Fibroblast of lung (primary cell): ENCODE measurements around the gene SERPINB5. TPM values are rescaled to one million over a fixed set of nuclear protein-coding genes. Genes with fewer than 3 reads are reported as not detected.
A peak's percentile ranks its signal among the peaks of the same experiment; 100 is the strongest.

Experiments
- DNase-seq, 2 donors: peaks; one replicate each; pipeline versions ENCODE4 v3.0.0 to v3.0.0-alpha.2; 2010; ENCODE audit warnings: low read depth in 2 of 2
- H2AFZ ChIP-seq: 2 replicates; pipeline ENCODE4 v1.5.1; 2012; ENCODE audit warnings: low read length, control low read depth, inconsistent platforms
- H3K27ac ChIP-seq: 2 replicates; pipeline ENCODE4 v1.5.1; 2011; ENCODE audit warnings: low read length, control low read depth; ENCODE audit not compliant: insufficient read depth
- H3K27me3 ChIP-seq: 2 replicates; pipeline ENCODE4 v1.5.1; 2011; ENCODE audit warnings: mild to moderate bottlenecking, low read length; ENCODE audit not compliant: control insufficient read depth, insufficient read depth
- H3K36me3 ChIP-seq: 2 replicates; pipeline ENCODE4 v1.5.1; 2011; ENCODE audit warnings: low read length; ENCODE audit not compliant: control insufficient read depth, insufficient read depth
- H3K4me1 ChIP-seq: 2 replicates; pipeline ENCODE4 v1.5.1; 2011; ENCODE audit warnings: low read length; ENCODE audit not compliant: control insufficient read depth, insufficient read depth; ENCODE audit errors: extremely low read depth
- H3K4me2 ChIP-seq: 2 replicates; pipeline ENCODE4 v1.5.1; 2011; ENCODE audit warnings: low read length, control low read depth; ENCODE audit not compliant: insufficient read depth; ENCODE audit errors: extremely low read depth
- H3K4me3 ChIP-seq, 4 experiments: fragments of 200-600 bp in 1 of 4; sonication (generic) in 1 of 4; replicated peaks in 1 of 4; 2 replicates each; pipeline ENCODE4 v1.5.1; 2011 to 2016; ENCODE audit warnings: low read length in 4 of 4, low read depth in 3 of 4, mild to moderate bottlenecking in 3 of 4, control low read depth in 2 of 4, inconsistent platforms in 1 of 4, mixed read lengths in 1 of 4; ENCODE audit not compliant: insufficient read depth in 1 of 4; ENCODE audit errors: control extremely low read depth in 1 of 4
- H3K79me2 ChIP-seq: 2 replicates; pipeline ENCODE4 v1.5.1; 2012; ENCODE audit warnings: mild to moderate bottlenecking, low read length, inconsistent platforms; ENCODE audit not compliant: control insufficient read depth, insufficient read depth
- H3K9ac ChIP-seq: 2 replicates; pipeline ENCODE4 v1.5.1; 2011; ENCODE audit warnings: mild to moderate bottlenecking, low read length, control low read depth; ENCODE audit not compliant: insufficient read depth
- H3K9me3 ChIP-seq: 2 replicates; pipeline ENCODE4 v1.5.1; 2012; ENCODE audit warnings: low read depth, low read length; ENCODE audit not compliant: control insufficient read depth, insufficient read depth
- H4K20me1 ChIP-seq: 2 replicates; pipeline ENCODE4 v1.5.1; 2011; ENCODE audit warnings: low read length; ENCODE audit not compliant: control insufficient read depth, insufficient read depth; ENCODE audit errors: extremely low read depth
- CTCF ChIP-seq, 2 donors: IDR thresholded peaks in 1 of 2; conservative IDR thresholded peaks in 1 of 2; 1 replicate in 1 of 2; 2 replicates in 1 of 2; pipeline ENCODE4 v1.5.1; 2011 to 2012; ENCODE audit warnings: low read length in 2 of 2, control low read depth in 1 of 2, inconsistent platforms in 1 of 2, low read depth in 1 of 2, mild to moderate bottlenecking in 1 of 2
- EZH2 ChIP-seq: IDR thresholded peaks from 2 replicates; pipeline ENCODE4 v1.5.1; 2012; ENCODE audit warnings: low read length, control low read depth, mild to moderate bottlenecking; ENCODE audit errors: missing control alignments
- polyA plus RNA-seq, 2 donors: library from polyadenylated mRNA; depleted of rRNA in 1 of 2; stranded (reverse) in 1 of 2; unstranded in 1 of 2; fragments of >200 nt; gene quantifications; 2 replicates each; pipeline ENCODE4 v1.2.1, GENCODE V29; 2011 to 2012; ENCODE audit warnings: missing spikeins in 1 of 2
- total RNA-seq: library from RNA; depleted of rRNA; stranded (reverse); fragments of >200 nt; gene quantifications from 2 replicates; pipeline ENCODE4 v1.2.1, GENCODE V29; 2014

SERPINB5 gene
- total and polyA plus RNA-seq, 2 donors (not counting 1 experiment from before 2014, with no cell fraction given): 0.05 TPM; not detected in 1

GRCh38 chr18:63431180-63431579 lies 45.6 kb upstream of the SERPINB5 start:
- TF ChIP-seq CTCF (conservative IDR thresholded peaks at IDR 0.05 in 1 of 2, IDR thresholded peaks at IDR 0.05 in 1 of 2; ENCODE audit: low read depth in 1 of 2, low read length in 2 of 2) (no peak), EZH2 (no peak)
- no peaks in the 10 kb centered on the region for H3K4me1 ChIP-seq

GRCh38 chr18:63433334-63433866 lies 43.4 kb upstream of the SERPINB5 start:
- no peaks in the 10 kb centered on the region for H3K79me2 ChIP-seq
- no peak overlapping the region for H3K4me3 ChIP-seq
- no peaks in the 10 kb centered on the region for H3K9me3 ChIP-seq
- no peak overlapping the region for H3K9ac ChIP-seq
- no peak for TF ChIP-seq CTCF (conservative IDR thresholded peaks at IDR 0.05 in 1 of 2, IDR thresholded peaks at IDR 0.05 in 1 of 2; ENCODE audit: low read depth in 1 of 2, low read length in 2 of 2)
- no peak for TF ChIP-seq EZH2
- H3K4me2 ChIP-seq: no peak overlapping the region
- no peak overlapping the region for H2AFZ ChIP-seq
- no peaks in the 10 kb centered on the region for H4K20me1 ChIP-seq
- H3K27me3 ChIP-seq: peaks cover 2% of the 10 kb centered on the region
- DNase-seq: no peak
- H3K36me3 ChIP-seq: no peaks in the 10 kb centered on the region
- no peak overlapping the region for H3K27ac ChIP-seq
- H3K4me1 ChIP-seq: no peaks in the 10 kb centered on the region

More at GRCh38 chr18:63431180-63431579, 45.6 kb upstream of the SERPINB5 start:
- no peaks in the 10 kb centered on the region for H3K9me3 ChIP-seq
- peaks cover 2% of the 10 kb centered on the region for H3K27me3 ChIP-seq
- no peak overlapping the region for H3K27ac ChIP-seq
- no peaks in the 10 kb centered on the region for H3K79me2 ChIP-seq
- no peaks in the 10 kb centered on the region for H4K20me1 ChIP-seq
- H2AFZ ChIP-seq: no peak overlapping the region
- no peak overlapping the region for H3K4me3 ChIP-seq
- no peak overlapping the region for H3K4me2 ChIP-seq
- no peak for DNase-seq
- H3K36me3 ChIP-seq: no peaks in the 10 kb centered on the region
- H3K9ac ChIP-seq: no peak overlapping the region

- H4K20me1 ChIP-seq: no peaks in the 10 kb centered on the region
- TF ChIP-seq CTCF (conservative IDR thresholded peaks at IDR 0.05 in 1 of 2, IDR thresholded peaks at IDR 0.05 in 1 of 2; ENCODE audit: low read depth in 1 of 2, low read length in 2 of 2) (no peak), EZH2 (no peak)
- peak in 1 of 2 donors; percentile 39 for DNase-seq
These were observed 38.6 kb upstream of the SERPINB5 start for GRCh38 chr18:63438181-63438580.

More at GRCh38 chr18:63438181-63438580, 38.6 kb upstream of the SERPINB5 start:
- H3K9me3 ChIP-seq: no peaks in the 10 kb centered on the region
- H3K27me3 ChIP-seq: peaks cover 2% of the 10 kb centered on the region
- H3K4me1 ChIP-seq: no peaks in the 10 kb centered on the region
- H3K79me2 ChIP-seq: no peaks in the 10 kb centered on the region
- no peak overlapping the region for H3K27ac ChIP-seq
- no peak overlapping the region for H2AFZ ChIP-seq
- no peak overlapping the region for H3K9ac ChIP-seq
- no peak overlapping the region for H3K4me2 ChIP-seq
- H3K4me3 ChIP-seq: no peak overlapping the region
- H3K36me3 ChIP-seq: no peaks in the 10 kb centered on the region
